ENCODE data around the gene MSMB. TPM values are rescaled to one million over a fixed set of nuclear protein-coding genes. Genes with fewer than 3 reads are reported as not detected.
"Not testable (repeated sequence)": the region's sequence is repeated elsewhere in the genome, so short reads cannot be mapped to it uniquely, and the experiment has no call there.

MSMB gene
- total and polyA plus RNA-seq, 8 donors = 19.0 to 130 (median 53.5) TPM; not detected in 4

- no peaks in the 10 kb centered on the region for H3K27me3 ChIP-seq
Observed at GRCh38 chr10:45997557-45997956, 48.5 kb downstream of the MSMB start.

GRCh38 chr10:45985590-45985989 is 60.5 kb downstream of the MSMB start:
- H3K27me3 ChIP-seq; DNase-seq; H3K27ac ChIP-seq; H3K9me3 ChIP-seq; intact Hi-C loops (cut with DNase I; ENCODE audit: low total_unique reads); H3K4me3 ChIP-seq; H3K4me1 ChIP-seq: not testable (repeated sequence)
- WGBS, 5 donors = 37 to 64% (median 45%) methylated on average over 3 of the region's 3 CpGs
- H3K36me3 ChIP-seq = peaks cover 0 to 62% (median 58%) of the 10 kb centered on the region in 4 donors

More at GRCh38 chr10:45997557-45997956, 48.5 kb downstream of the MSMB start:
- 93 to 98% (median 94%) methylated on average over 4 of the region's 4 CpGs for WGBS, 5 donors
- Histone ChIP-seq H3K36me3 (peaks cover 0 to 68% (median 62%) of the 10 kb centered on the region in 4 donors), H3K4me3 (no peak overlapping the region), H3K27ac (no peak overlapping the region), H3K4me1 (peaks cover 0 to 14% (median 4%) of the 10 kb centered on the region in 4 donors), H3K9me3 (no peaks in the 10 kb centered on the region)
- no peak for TF ChIP-seq POLR2AphosphoS5 (IDR thresholded peaks at IDR 0.05)
- no peak for TF ChIP-seq EP300 (IDR thresholded peaks at IDR 0.05)
- no peak for TF ChIP-seq POLR2A (IDR thresholded peaks at IDR 0.05)
- no peak for TF ChIP-seq CTCF (IDR thresholded peaks at IDR 0.05)
- intact Hi-C loops (cut with DNase I; ENCODE audit: low total_unique reads) = no loop called here
- no peak for DNase-seq

- H3K27ac ChIP-seq; H3K27me3 ChIP-seq; H3K9me3 ChIP-seq; intact Hi-C loops (cut with DNase I; ENCODE audit: low total_unique reads); DNase-seq; H3K4me3 ChIP-seq; H3K4me1 ChIP-seq: not testable (repeated sequence)
- WGBS, 5 donors = 74 to 91% (median 86%) methylated on average over 2 of the region's 2 CpGs
- H3K36me3 ChIP-seq = peaks cover 0 to 53% (median 50%) of the 10 kb centered on the region in 4 donors
Observed at GRCh38 chr10:45984473-45984872, 61.6 kb downstream of the MSMB start.

- peak in 2 of 7 experiments; percentile 8 to 41 for TF ChIP-seq CTCF (IDR thresholded peaks at IDR 0.05)
- 58 to 71% (median 65%) methylated on average over 4 to 6 of the region's 6 CpGs for WGBS, 5 donors
- H3K27ac ChIP-seq; H3K27me3 ChIP-seq; intact Hi-C loops (cut with DNase I; ENCODE audit: low total_unique reads); H3K4me1 ChIP-seq; H3K4me3 ChIP-seq; H3K9me3 ChIP-seq: not testable (repeated sequence)
- H3K36me3 ChIP-seq = peaks cover 0 to 50% (median 46%) of the 10 kb centered on the region in 4 donors
- DNase-seq = peak in 1 of 2 donors; percentile 70
Observed at GRCh38 chr10:45983538-45984186, 62.4 kb downstream of the MSMB start.

Small RNA genes within 50 kb of the gene (small RNA-seq; reads per million reads assigned to genes)
- gene SNORA74C-1 = 0 reads per million in 4 donors

Other genes starting within 250 kb of the MSMB start
- gene AGAP4, start 198.8 kb downstream of the MSMB start, total RNA-seq = 100 to 1,000 TPM in 1 of 5 donors, 10 to 100 TPM in 2, 1 to 10 TPM in 2; 9.4 to 195 (median 44.8) TPM
- gene AGAP4, start 198.8 kb downstream of the MSMB start, polyA plus RNA-seq = 10 to 100 TPM in 1 of 3 donors, 1 to 10 TPM in 2; 4.0 to 18.2 (median 8.7) TPM
- 100 to 1,000 TPM in 1 of 5 donors, 10 to 100 TPM in 4; 20.5 to 111 (median 59.5) TPM for gene TIMM23, start 73.8 kb downstream of the MSMB start, total RNA-seq
- 10 to 100 TPM; 49.9 to 59.5 (median 54.1) TPM for gene TIMM23, start 73.8 kb downstream of the MSMB start, polyA plus RNA-seq
- 100 to 1,000 TPM in 3 of 5 donors, 10 to 100 TPM in 2; 65.8 to 260 (median 111) TPM for gene NCOA4, start 15.6 kb downstream of the MSMB start, total RNA-seq
- 10 to 100 TPM; 35.7 to 79.1 (median 56.5) TPM for gene NCOA4, start 15.6 kb downstream of the MSMB start, polyA plus RNA-seq
- gene ANTXRL, start 240.7 kb upstream of the MSMB start, total RNA-seq = not detected
- gene ANTXRL, start 240.7 kb upstream of the MSMB start, polyA plus RNA-seq = not detected

All from stomach (tissue), 9 donors.